Activated CD4-positive, alpha-beta T cell treated with anti-CD3 and anti-CD28 coated beads for 24 hours (primary cell): ENCODE data around the gene PTCD2.

ENCODE experiments used
- DNase-seq, 2 donors: peaks; one replicate each; pipeline ENCODE4 v3.0.0-alpha.2; 2020; ENCODE audit warnings: low read depth in 2 of 2

The PTCD2 gene

DNA sequence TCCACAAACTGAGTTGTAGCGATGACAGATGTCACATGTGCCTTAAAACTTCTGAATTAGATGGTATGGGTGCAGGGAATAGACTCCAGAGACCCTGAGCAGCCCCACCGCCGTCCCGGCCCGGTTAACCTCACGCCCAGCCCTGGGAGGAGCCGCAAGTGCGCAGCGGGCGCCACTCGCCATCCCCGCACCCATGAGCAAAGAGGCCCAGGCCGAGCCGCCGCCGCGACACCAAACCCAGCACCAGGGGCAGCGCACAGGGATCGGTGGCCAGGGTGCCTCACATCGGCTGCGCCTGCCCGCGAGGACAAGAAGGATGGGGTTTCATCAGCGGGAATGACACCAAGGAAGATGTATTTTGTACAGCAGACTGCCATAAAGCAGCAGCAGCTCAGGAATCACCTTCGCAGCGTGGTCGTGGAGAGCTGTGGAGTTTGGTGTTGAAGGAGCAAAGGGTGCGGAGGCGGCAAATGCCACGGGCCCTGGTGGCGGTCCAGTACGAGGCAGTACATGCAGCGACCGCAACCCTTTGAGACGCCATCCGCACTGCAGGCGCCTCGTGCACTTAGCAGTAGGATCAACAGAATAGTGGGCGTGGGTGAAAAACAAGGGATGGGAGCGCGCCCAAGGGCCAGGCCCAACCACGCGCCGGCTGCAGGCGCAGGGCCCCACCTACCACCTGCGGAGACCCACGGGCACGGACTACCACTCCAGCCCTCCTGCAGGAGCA is 97.3 kb downstream of the PTCD2 start:
- no peak for DNase-seq
